Measurements from ENCODE around the gene CHIA.
"Not testable (repeated sequence)": the region's sequence is repeated elsewhere in the genome, so short reads cannot be mapped to it uniquely, and the experiment has no call there.

CHIA gene

DNA sequence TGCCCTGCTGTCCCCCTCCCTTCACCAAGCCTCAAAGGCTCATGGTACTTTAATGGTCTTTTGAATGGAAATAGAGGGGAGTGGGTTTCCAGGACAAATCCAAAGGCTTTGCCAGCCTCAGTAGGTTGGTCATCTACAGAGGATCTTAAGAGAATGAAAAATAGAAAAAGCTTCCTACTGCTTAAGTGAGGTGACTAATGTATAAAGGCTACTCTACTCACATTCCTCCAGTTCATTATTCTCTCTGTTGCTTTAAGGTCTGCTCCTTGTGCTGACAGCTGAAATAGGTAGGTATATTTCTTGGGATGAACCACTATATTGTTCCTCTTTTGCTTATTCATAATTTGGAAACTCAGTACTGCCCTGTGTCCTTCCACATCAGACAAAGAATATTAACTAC is 10.4 kb upstream of the CHIA start:
- in situ Hi-C loops (cut with HindIII; ENCODE audit: low pct_ligation_motif_present, low pct_unique_long_range_greater_than_20kb, low sequenced_read_pairs), result no loop called here
- DNase-seq, result no peak

DNA sequence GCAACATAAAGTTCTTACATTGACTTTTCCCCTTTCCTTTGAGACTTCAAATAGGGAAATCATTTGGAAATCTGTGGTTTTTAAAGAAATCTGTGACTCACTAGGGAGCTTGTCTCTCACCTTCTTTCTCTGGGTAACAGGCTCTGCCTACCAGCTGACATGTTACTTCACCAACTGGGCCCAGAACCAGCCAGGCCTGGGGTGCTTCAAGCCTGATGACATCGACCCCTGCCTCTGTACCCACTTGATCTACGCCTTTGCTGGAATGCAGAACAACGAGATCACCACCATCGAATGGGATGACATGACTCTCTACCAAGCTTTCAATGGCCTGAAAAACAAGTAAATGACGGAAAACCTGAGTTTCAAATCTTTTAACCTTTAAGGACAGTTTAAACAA is 9.2 kb upstream of the CHIA start:
- DNase-seq, result no peak
- in situ Hi-C loops (cut with HindIII; ENCODE audit: low pct_ligation_motif_present, low pct_unique_long_range_greater_than_20kb, low sequenced_read_pairs), result no loop called here

DNA sequence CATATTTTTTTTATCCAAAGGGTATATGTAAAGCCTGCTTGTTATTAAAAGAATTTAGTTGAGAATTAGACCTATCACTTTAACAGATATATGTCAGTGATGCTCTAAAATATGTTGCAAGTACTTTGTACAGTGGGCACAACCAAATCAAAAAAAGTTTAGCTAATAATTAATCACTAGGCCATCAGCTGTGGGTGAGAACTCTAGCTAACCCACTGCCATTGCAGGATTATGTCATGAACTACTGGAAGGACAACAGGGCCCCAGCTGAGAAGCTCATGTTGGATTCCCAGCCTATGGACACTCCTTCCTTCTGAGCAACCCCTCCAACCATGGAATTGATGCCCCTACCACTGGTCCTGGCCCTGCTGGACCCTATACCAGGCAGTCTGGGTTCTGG is 6.8 kb upstream of the CHIA start:
- DNase-seq, result no peak
- in situ Hi-C loops (cut with HindIII; ENCODE audit: low pct_ligation_motif_present, low pct_unique_long_range_greater_than_20kb, low sequenced_read_pairs), result no loop called here

GRCh38 chr1:111285879-111286278 is 4.8 kb upstream of the CHIA start:
- no peak for DNase-seq
- in situ Hi-C loops (cut with HindIII; ENCODE audit: low pct_ligation_motif_present, low pct_unique_long_range_greater_than_20kb, low sequenced_read_pairs), result no loop called here

GRCh38 chr1:111286912-111287311 is 3.7 kb upstream of the CHIA start:
- no peak for DNase-seq
- in situ Hi-C loops (cut with HindIII; ENCODE audit: low pct_ligation_motif_present, low pct_unique_long_range_greater_than_20kb, low sequenced_read_pairs), result no loop called here

DNA sequence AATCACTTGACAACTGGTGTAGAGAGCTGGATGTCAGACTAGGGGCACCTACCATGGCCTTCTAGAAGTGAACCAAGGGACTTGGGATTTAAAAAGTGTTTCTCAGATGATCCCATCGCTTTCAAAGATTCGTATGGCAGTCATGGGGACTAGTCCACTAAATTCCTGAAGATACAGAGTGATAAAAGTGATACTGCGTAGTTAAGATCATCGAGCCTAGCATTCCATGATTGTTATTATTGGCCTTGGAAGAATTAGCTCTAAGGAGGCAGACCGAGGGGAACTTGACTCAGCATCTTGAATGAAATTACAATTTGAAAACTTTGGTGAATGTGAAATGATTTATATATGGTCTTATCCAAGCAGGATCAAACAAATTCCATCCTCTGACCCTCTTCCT is 1.3 kb upstream of the CHIA start:
- no peak for DNase-seq
- in situ Hi-C loops (cut with HindIII; ENCODE audit: low pct_ligation_motif_present, low pct_unique_long_range_greater_than_20kb, low sequenced_read_pairs), result no loop called here

- in situ Hi-C loops (cut with HindIII; ENCODE audit: low pct_ligation_motif_present, low pct_unique_long_range_greater_than_20kb, low sequenced_read_pairs), result no loop called here
Observed at GRCh38 chr1:111290104-111290503, 547 bp upstream of the CHIA start.

GRCh38 chr1:111294390-111294789 is 3.7 kb downstream of the CHIA start:
- in situ Hi-C loops (cut with HindIII; ENCODE audit: low pct_ligation_motif_present, low pct_unique_long_range_greater_than_20kb, low sequenced_read_pairs), result no loop called here
- DNase-seq, result no peak

More at GRCh38 chr1:111290104-111290503, 547 bp upstream of the CHIA start:
- DNase-seq, result no peak

GRCh38 chr1:111302374-111302773 is 11.7 kb downstream of the CHIA start:
- in situ Hi-C loops (cut with HindIII; ENCODE audit: low pct_ligation_motif_present, low pct_unique_long_range_greater_than_20kb, low sequenced_read_pairs), result no loop called here
- no peak for DNase-seq

GRCh38 chr1:111309690-111310089 is 19.0 kb downstream of the CHIA start:
- in situ Hi-C loops (cut with HindIII; ENCODE audit: low pct_ligation_motif_present, low pct_unique_long_range_greater_than_20kb, low sequenced_read_pairs), result no loop called here
- DNase-seq, result no peak

GRCh38 chr1:111318523-111318922 is 27.9 kb downstream of the CHIA start:
- in situ Hi-C loops (cut with HindIII; ENCODE audit: low pct_ligation_motif_present, low pct_unique_long_range_greater_than_20kb, low sequenced_read_pairs), result no loop called here
- DNase-seq, result no peak

DNA sequence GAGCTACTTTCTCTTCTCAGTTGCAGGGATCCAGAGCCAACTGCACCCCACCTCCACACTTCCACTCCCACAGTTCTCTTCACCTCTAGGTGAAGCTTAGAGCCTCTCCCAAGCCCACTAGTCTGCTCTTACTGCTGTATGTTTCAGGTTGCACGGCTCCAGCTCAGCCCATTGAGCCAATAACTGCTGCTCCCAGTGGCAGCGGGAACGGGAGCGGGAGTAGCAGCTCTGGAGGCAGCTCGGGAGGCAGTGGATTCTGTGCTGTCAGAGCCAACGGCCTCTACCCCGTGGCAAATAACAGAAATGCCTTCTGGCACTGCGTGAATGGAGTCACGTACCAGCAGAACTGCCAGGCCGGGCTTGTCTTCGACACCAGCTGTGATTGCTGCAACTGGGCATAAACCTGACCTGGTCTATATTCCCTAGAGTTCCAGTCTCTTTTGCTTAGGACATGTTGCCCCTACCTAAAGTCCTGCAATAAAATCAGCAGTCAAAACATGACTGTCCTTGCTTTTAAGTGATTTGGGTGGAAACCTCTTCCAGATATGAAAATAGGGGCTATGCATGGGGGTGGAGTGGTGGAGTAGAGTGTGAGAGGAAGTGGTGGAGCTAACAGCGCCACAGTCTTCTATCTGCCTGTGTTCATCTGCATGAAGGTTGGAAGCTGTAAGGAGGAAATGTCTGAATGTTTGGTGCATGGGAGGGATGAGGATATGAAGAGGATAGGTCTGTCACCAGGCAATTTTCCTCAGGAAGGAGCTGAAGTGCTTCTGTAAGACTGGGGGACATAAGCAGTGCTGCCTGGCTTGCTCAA is 29.6 kb downstream of the CHIA start:
- in situ Hi-C loops (cut with HindIII; ENCODE audit: low pct_ligation_motif_present, low pct_unique_long_range_greater_than_20kb, low sequenced_read_pairs), result no loop called here
- no peak for DNase-seq

DNA sequence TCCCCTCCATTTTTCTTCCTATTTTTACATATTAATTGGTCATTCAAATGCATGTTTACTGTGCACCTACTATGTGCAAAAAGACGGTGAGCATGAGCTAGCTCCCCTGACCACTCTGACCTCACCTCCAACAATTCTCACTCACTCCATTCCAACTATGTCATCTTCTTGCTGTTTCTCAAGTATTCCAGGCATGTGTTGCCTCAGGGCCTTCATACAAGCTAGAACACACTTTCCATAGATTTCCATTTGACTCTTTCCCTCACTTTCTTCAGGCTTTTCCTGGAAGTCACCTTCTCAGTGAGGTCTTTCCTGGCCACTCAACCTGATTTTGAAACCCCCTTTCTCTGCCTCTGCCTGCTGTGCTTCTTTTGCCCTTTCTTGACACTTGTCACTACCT is 32.6 kb downstream of the CHIA start:
- DNase-seq, result no peak

GRCh38 chr1:111332190-111332589 is 41.5 kb downstream of the CHIA start:
- no peak for DNase-seq
- in situ Hi-C loops (cut with HindIII; ENCODE audit: low pct_ligation_motif_present, low pct_unique_long_range_greater_than_20kb, low sequenced_read_pairs), result no loop called here

More for the DNA sequence above, 32.6 kb downstream of the CHIA start:
- in situ Hi-C loops (cut with HindIII; ENCODE audit: low pct_ligation_motif_present, low pct_unique_long_range_greater_than_20kb, low sequenced_read_pairs), result no loop called here

DNA sequence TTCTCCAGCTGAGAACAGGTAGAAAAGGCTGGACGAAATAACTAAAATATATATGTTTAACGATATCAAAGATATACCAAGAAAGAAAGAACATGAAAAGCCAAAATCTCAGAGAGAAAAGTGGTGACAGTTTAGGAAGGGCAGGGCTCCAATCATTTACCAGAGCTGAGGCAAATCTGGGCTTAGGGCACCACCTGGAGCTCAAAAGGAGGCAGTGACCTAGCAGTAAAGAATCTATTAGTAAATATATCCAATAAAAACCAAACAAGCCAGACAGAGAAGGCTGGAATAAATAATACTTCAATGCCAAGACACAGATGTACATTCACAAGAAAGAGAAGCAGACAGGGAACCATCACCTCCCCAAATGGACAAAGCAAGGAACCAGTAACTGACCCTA is 43.5 kb downstream of the CHIA start:
- in situ Hi-C loops (cut with HindIII; ENCODE audit: low pct_ligation_motif_present, low pct_unique_long_range_greater_than_20kb, low sequenced_read_pairs), result no loop called here
- DNase-seq, result peak; percentile 35

DNA sequence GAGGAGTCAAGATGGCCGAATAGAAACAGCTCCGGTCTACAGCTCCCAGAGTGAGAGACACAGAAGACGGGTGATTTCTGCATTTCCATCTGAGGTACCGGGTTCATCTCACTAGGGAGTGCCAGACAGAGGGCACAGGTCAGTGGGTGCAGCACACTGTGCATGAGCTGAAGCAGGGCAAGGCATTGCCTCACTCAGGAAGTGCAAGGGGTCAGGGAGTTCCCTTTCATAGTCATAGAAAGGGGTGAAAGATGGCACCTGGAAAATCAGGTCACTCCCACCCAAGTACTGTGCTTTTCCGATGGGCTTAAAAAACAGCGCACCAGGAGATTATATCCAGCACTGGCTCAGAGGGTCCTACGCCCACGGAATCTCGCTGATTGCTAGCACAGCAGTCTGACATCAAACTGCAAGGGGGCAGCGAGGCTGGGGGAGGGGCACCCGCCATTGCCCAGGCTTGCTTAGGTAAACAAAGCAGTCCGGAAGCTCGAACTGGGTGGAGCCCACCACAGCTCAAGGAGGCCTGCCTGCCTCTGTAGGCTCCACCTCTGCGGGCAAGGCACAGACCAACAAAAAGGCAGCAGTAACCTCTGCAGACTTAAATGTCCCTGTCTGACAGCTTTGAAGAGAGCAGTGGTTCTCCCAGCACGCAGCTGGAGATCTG is 44.7 kb downstream of the CHIA start:
- DNase-seq; in situ Hi-C loops (cut with HindIII; ENCODE audit: low pct_ligation_motif_present, low pct_unique_long_range_greater_than_20kb, low sequenced_read_pairs): not testable (repeated sequence)

DNA sequence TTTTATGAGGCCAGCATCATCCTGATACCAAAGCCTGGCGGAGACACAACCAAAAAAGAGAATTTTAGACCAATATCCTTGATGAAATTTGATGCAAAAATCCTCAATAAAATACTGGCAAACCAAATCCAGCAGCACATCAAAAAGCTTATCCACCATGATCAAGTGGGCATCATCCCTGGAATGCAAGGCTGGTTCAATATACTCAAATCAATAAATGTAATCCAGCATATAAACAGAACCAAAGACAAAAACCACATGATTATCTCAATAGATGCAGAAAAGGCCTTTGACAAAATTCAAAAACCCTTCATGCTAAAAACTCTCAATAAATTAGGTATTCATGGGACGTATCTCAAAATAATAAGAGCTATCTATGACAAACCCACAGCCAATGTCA is 48.2 kb downstream of the CHIA start:
- DNase-seq; in situ Hi-C loops (cut with HindIII; ENCODE audit: low pct_ligation_motif_present, low pct_unique_long_range_greater_than_20kb, low sequenced_read_pairs): not testable (repeated sequence)

DNA sequence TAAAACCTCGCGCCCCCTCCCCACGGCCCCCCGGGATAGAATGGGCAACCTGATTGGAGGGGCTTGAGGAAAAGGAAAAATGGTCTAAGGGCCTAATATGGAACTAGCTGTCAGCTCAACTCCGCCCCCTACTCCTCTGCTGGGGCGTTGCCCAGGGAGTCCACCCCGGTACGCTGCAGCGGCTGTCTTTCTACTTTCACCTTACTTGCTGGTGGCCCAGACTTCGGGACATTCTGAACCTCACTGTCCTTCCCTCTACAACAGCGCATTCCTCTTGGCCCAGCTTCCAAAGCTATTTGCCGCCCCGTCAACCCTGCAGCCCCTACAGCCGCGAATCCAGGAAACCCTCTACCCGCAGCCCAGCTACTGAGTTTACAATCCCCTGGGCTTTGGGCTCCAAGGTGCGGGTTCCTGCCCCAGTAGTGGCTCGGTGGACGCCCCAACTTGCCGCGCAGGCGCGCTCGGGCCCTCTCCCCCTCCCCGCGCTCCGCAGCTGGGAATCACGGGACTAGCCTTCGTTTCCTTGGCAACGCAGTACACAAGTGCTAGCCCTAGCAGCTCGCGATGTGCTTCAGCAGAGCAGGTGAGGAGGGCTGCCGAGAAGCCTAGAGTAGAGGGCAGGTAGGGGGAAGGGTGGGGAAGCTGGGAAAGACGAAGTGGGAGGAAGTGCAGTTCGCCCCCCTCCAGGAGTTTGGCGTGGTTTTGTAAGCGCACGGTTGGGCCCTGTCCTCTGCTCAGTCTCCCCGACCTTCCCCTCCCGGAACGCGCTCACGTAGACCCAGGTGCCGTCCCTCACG is 55.6 kb downstream of the CHIA start:
- in situ Hi-C loops (cut with HindIII; ENCODE audit: low pct_ligation_motif_present, low pct_unique_long_range_greater_than_20kb, low sequenced_read_pairs), result no loop called here
- DNase-seq, result peak; percentile 82

- no peak for DNase-seq
- in situ Hi-C loops (cut with HindIII; ENCODE audit: low pct_ligation_motif_present, low pct_unique_long_range_greater_than_20kb, low sequenced_read_pairs), result no loop called here
Observed at GRCh38 chr1:111347026-111347425, 56.4 kb downstream of the CHIA start.
